ENCODE measurements around the gene CHD6. TPM values are rescaled to one million over a fixed set of nuclear protein-coding genes. Genes with fewer than 3 reads are reported as not detected.
A peak's percentile ranks its signal among the peaks of the same experiment; 100 is the strongest.

CHD6 gene, protein sequence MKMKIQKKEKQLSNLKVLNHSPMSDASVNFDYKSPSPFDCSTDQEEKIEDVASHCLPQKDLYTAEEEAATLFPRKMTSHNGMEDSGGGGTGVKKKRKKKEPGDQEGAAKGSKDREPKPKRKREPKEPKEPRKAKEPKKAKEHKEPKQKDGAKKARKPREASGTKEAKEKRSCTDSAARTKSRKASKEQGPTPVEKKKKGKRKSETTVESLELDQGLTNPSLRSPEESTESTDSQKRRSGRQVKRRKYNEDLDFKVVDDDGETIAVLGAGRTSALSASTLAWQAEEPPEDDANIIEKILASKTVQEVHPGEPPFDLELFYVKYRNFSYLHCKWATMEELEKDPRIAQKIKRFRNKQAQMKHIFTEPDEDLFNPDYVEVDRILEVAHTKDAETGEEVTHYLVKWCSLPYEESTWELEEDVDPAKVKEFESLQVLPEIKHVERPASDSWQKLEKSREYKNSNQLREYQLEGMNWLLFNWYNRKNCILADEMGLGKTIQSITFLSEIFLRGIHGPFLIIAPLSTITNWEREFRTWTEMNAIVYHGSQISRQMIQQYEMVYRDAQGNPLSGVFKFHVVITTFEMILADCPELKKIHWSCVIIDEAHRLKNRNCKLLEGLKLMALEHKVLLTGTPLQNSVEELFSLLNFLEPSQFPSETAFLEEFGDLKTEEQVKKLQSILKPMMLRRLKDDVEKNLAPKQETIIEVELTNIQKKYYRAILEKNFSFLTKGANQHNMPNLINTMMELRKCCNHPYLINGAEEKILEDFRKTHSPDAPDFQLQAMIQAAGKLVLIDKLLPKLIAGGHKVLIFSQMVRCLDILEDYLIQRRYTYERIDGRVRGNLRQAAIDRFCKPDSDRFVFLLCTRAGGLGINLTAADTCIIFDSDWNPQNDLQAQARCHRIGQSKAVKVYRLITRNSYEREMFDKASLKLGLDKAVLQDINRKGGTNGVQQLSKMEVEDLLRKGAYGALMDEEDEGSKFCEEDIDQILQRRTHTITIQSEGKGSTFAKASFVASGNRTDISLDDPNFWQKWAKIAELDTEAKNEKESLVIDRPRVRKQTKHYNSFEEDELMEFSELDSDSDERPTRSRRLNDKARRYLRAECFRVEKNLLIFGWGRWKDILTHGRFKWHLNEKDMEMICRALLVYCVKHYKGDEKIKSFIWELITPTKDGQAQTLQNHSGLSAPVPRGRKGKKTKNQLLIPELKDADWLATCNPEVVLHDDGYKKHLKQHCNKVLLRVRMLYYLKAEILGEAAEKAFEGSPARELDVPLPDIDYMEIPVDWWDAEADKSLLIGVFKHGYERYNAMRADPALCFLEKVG (N-terminal part only)
- total RNA-seq (2014; rRNA removed; shearing (Covaris generic)) (12.6 and 12.9 TPM in 2 replicates), polyA plus RNA-seq (2016; fragmentation: Nextera tagmentation; extraction: Ambion mirVana) (24.0 and 24.9 TPM in 2 replicates)

GRCh38 chr20:41617902-41618806 is at the start of gene CHD6:
Gene CHD6 (minus strand): TSS chr20:41618377. CDS start chr20:41551337, 67,040 bp downstream.
- peak within 1 kb of the TSS; percentile 87 for H3K4me3 ChIP-seq
- H3K4me1 ChIP-seq (ENCODE audit: insufficient read depth) = peaks cover 19% of the 10 kb centered on the region
- peak; percentile 99 for DNase-seq
- H3K9me3 ChIP-seq (ENCODE audit: low read depth) = no peaks in the 10 kb centered on the region
- peak within 1 kb of the TSS; percentile 93 for H3K4me2 ChIP-seq (ENCODE audit: unreplicated experiment)
- H3K36me3 ChIP-seq (ENCODE audit: low read depth) = no peaks in the 10 kb centered on the region
- H3F3A ChIP-seq (ENCODE audit: insufficient read depth) = peaks cover 16% of the 10 kb centered on the region
- peak within 1 kb of the TSS; percentile 77 for H2AFZ ChIP-seq
- peaks cover 45% of the 10 kb centered on the region for H3K79me2 ChIP-seq (ENCODE audit: insufficient read depth)
- in situ Hi-C loops (cut with MboI) = no loop called here
- TF ChIP-seq EZH2phosphoT487 (IDR thresholded peaks at IDR 0.05; ENCODE audit: insufficient read depth, low read depth) (no peak), EZH2 (IDR thresholded peaks at IDR 0.05; ENCODE audit: insufficient read depth, poor library complexity, severe bottlenecking) (no peak)
- H3K9me2 ChIP-seq (ENCODE audit: insufficient read depth) = no peaks in the 10 kb centered on the region
- 0 to 1% methylated on average over 28 to 55 of the region's 102 CpGs for WGBS, 2 experiments (ENCODE audit: low coverage in 1 of 2, low lambda C conversion rate in 2 of 2, missing lambda C conversion rate in 2 of 2)
- H3K27me3 ChIP-seq (replicated peaks; ENCODE audit: insufficient read depth) = no peaks in the 10 kb centered on the region
- H4K20me1 ChIP-seq (ENCODE audit: insufficient read depth) = peaks cover 9% of the 10 kb centered on the region
- peak within 1 kb of the TSS; percentile 92 for H3K9ac ChIP-seq
- H3K27ac ChIP-seq = peak within 1 kb of the TSS; percentile 90

GRCh38 chr20:41664584-41664983 is 46.4 kb upstream of the CHD6 start:
- H3K79me2 ChIP-seq (ENCODE audit: insufficient read depth) = no peaks in the 10 kb centered on the region
- no peaks in the 10 kb centered on the region for H3K4me1 ChIP-seq (ENCODE audit: insufficient read depth)
- TF ChIP-seq EZH2phosphoT487 (IDR thresholded peaks at IDR 0.05; ENCODE audit: insufficient read depth, low read depth) (no peak), EZH2 (IDR thresholded peaks at IDR 0.05; ENCODE audit: insufficient read depth, poor library complexity, severe bottlenecking) (no peak)
- H3K9me3 ChIP-seq (ENCODE audit: low read depth) = no peaks in the 10 kb centered on the region
- no peak overlapping the region for H3K9ac ChIP-seq
- H4K20me1 ChIP-seq (ENCODE audit: insufficient read depth) = no peaks in the 10 kb centered on the region
- in situ Hi-C loops (cut with MboI) = no loop called here
- no peaks in the 10 kb centered on the region for H3F3A ChIP-seq (ENCODE audit: insufficient read depth)
- H3K4me3 ChIP-seq = no peak overlapping the region
- peak overlapping the region; percentile 51; the same call in 1 of the 2 replicates for H2AFZ ChIP-seq
- H3K27ac ChIP-seq = no peak overlapping the region
- H3K27me3 ChIP-seq (replicated peaks; ENCODE audit: insufficient read depth) = 0 out of 2 replicates have a peak, but pooled peaks cover 4% of the 10 kb centered on the region
- 24 to 25% methylated on average over 5 of the region's 5 CpGs for WGBS, 2 experiments (ENCODE audit: low coverage in 1 of 2, low lambda C conversion rate in 2 of 2, missing lambda C conversion rate in 2 of 2)
- DNase-seq = peak; percentile 23
- H3K9me2 ChIP-seq (ENCODE audit: insufficient read depth) = no peaks in the 10 kb centered on the region
- H3K36me3 ChIP-seq (ENCODE audit: low read depth) = no peaks in the 10 kb centered on the region
- no peak overlapping the region for H3K4me2 ChIP-seq (ENCODE audit: unreplicated experiment)

GRCh38 chr20:41657655-41658054 is 39.5 kb upstream of the CHD6 start:
- H3K27ac ChIP-seq = no peak overlapping the region

More at GRCh38 chr20:41657655-41658054, 39.5 kb upstream of the CHD6 start:
- no peak overlapping the region for H3K4me3 ChIP-seq
- DNase-seq = no peak
- H2AFZ ChIP-seq = no peak overlapping the region
- TF ChIP-seq EZH2phosphoT487 (IDR thresholded peaks at IDR 0.05; ENCODE audit: insufficient read depth, low read depth) (no peak), EZH2 (IDR thresholded peaks at IDR 0.05; ENCODE audit: insufficient read depth, poor library complexity, severe bottlenecking) (no peak)
- no peaks in the 10 kb centered on the region for H3K36me3 ChIP-seq (ENCODE audit: low read depth)
- 0 out of 2 replicates have a peak, but pooled peaks cover 4% of the 10 kb centered on the region for H3K27me3 ChIP-seq (replicated peaks; ENCODE audit: insufficient read depth)
- no peaks in the 10 kb centered on the region for H3K4me1 ChIP-seq (ENCODE audit: insufficient read depth)
- WGBS, 2 experiments (ENCODE audit: low coverage in 1 of 2, low lambda C conversion rate in 2 of 2, missing lambda C conversion rate in 2 of 2) = 58 to 66% methylated on average over 7 of the region's 7 CpGs
- no peak overlapping the region for H3K4me2 ChIP-seq (ENCODE audit: unreplicated experiment)
- no peak overlapping the region for H3K9ac ChIP-seq
- no peaks in the 10 kb centered on the region for H3F3A ChIP-seq (ENCODE audit: insufficient read depth)
- in situ Hi-C loops (cut with MboI) = no loop called here
- no peaks in the 10 kb centered on the region for H3K9me2 ChIP-seq (ENCODE audit: insufficient read depth)
- no peaks in the 10 kb centered on the region for H3K9me3 ChIP-seq (ENCODE audit: low read depth)
- H4K20me1 ChIP-seq (ENCODE audit: insufficient read depth) = no peaks in the 10 kb centered on the region
- H3K79me2 ChIP-seq (ENCODE audit: insufficient read depth) = no peaks in the 10 kb centered on the region
